ENCODE data around the gene IGFBP5. TPM values are rescaled to one million over a fixed set of nuclear protein-coding genes. Genes with fewer than 3 reads are reported as not detected.

IGFBP5 gene
- polyA plus RNA-seq, 3 donors = not detected

DNA sequence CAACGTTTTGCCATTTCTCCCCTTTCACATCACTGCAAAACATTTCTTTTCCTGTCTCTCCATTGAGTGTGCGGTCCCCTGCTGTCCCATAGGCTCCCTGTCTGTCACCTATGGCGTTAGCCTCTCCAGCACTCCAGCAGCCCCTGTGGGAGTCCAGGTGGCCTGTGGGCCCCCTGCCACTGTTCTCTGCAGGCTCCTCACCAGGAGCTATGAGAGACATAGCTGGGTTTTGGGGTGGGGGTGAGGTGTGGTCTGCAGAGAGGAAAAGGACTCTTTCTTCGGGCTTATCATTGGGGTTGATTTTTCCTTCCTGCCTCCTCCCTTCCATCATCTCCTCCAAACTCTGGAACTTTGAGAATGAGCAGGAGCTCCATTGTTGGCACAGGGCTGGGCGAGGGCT lies 36.1 kb upstream of the IGFBP5 start:
- 87% methylated on average over 4 of the region's 5 CpGs for WGBS (ENCODE audit: insufficient coverage)
- TF ChIP-seq, protein P1, sequence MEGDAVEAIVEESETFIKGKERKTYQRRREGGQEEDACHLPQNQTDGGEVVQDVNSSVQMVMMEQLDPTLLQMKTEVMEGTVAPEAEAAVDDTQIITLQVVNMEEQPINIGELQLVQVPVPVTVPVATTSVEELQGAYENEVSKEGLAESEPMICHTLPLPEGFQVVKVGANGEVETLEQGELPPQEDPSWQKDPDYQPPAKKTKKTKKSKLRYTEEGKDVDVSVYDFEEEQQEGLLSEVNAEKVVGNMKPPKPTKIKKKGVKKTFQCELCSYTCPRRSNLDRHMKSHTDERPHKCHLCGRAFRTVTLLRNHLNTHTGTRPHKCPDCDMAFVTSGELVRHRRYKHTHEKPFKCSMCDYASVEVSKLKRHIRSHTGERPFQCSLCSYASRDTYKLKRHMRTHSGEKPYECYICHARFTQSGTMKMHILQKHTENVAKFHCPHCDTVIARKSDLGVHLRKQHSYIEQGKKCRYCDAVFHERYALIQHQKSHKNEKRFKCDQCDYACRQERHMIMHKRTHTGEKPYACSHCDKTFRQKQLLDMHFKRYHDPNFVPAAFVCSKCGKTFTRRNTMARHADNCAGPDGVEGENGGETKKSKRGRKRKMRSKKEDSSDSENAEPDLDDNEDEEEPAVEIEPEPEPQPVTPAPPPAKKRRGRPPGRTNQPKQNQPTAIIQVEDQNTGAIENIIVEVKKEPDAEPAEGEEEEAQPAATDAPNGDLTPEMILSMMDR (IDR thresholded peaks at IDR 0.05) = no peak

DNA sequence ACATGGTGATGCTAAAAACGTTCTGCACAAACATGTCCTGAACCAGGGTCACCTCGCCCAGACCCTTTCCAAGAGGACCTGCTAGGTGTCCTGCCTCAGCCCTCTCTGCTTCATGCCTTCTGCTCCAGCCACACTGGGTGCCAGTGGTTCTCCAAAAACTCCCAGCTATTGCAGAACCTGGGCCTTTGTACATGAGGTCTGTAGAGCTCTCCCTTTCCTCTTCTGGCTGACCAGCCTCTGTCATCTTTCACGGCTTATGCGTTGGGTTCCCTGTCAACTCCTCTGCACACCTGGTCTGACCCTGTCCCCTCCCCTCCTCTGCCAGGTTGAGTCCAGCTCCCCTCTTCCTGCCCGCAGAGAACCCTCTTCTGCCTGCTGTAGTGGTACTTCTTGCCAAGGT lies 35.5 kb upstream of the IGFBP5 start:
- H3K9me3 ChIP-seq (replicated peaks in 1 of 2; ENCODE audit: control insufficient read depth in 1 of 2, insufficient read depth in 1 of 2, low read length in 2 of 2) = no peaks in the 10 kb centered on the region
- no peaks in the 10 kb centered on the region for H3K4me1 ChIP-seq (ENCODE audit: control insufficient read depth in 1 of 2, insufficient read depth in 2 of 2, low read length in 2 of 2)
- Mint-ChIP-seq H3K4me1 (no peaks in the 10 kb centered on the region), H3K9me3 (no peaks in the 10 kb centered on the region), H3K4me3 (no peak overlapping the region), H3K27me3 (ENCODE audit: low read depth in 3 of 3) (peaks cover 2 to 5% (median 3%) of the 10 kb centered on the region in 3 donors), H3K36me3 (no peaks in the 10 kb centered on the region), H3K27ac (no peak overlapping the region)
- H3K9ac ChIP-seq (ENCODE audit: insufficient read depth, low read length, poor library complexity, severe bottlenecking) = no peak overlapping the region
- intact Hi-C loops (cut with micrococcal nuclease) = no loop called here
- H3K4me3 ChIP-seq (replicated peaks in 1 of 3; ENCODE audit: low read depth in 2 of 3, low read length in 3 of 3) = no peak overlapping the region
- no peak overlapping the region for H3K27ac ChIP-seq (ENCODE audit: low read depth in 1 of 2, low read length in 2 of 2)
- no peak overlapping the region for H3K4me2 ChIP-seq (replicated peaks; ENCODE audit: extremely low read depth, low read length, poor library complexity, severe bottlenecking)
- H3K79me2 ChIP-seq (ENCODE audit: insufficient read depth, low read length) = no peaks in the 10 kb centered on the region
- TF ChIP-seq, protein P1 (IDR thresholded peaks at IDR 0.05) = no peak
- H2AFZ ChIP-seq (ENCODE audit: insufficient read depth, low read depth, low read length, poor library complexity, severe bottlenecking) = no peak overlapping the region
- no peak for DNase-seq
- no peaks in the 10 kb centered on the region for H3K27me3 ChIP-seq (ENCODE audit: control insufficient read depth in 2 of 2, insufficient read depth in 2 of 2, low read length in 2 of 2)
- H4K20me1 ChIP-seq (ENCODE audit: insufficient read depth, low read length) = no peaks in the 10 kb centered on the region
- 83% methylated on average over 4 of the region's 5 CpGs for WGBS (ENCODE audit: insufficient coverage)
- no peaks in the 10 kb centered on the region for H3K36me3 ChIP-seq (replicated peaks in 1 of 2; ENCODE audit: control insufficient read depth in 1 of 2, insufficient read depth in 2 of 2, low read length in 2 of 2)

More for the DNA sequence above, 36.1 kb upstream of the IGFBP5 start:
- Histone ChIP-seq H3K4me1 (ENCODE audit: control insufficient read depth in 1 of 2, insufficient read depth in 2 of 2, low read length in 2 of 2) (no peaks in the 10 kb centered on the region), H3K79me2 (ENCODE audit: insufficient read depth, low read length) (no peaks in the 10 kb centered on the region), H3K4me3 (replicated peaks in 1 of 3; ENCODE audit: low read depth in 2 of 3, low read length in 3 of 3) (no peak overlapping the region), H3K9ac (ENCODE audit: insufficient read depth, low read length, poor library complexity, severe bottlenecking) (no peak overlapping the region), H3K27ac (ENCODE audit: low read depth in 1 of 2, low read length in 2 of 2) (no peak overlapping the region), H3K27me3 (ENCODE audit: control insufficient read depth in 2 of 2, insufficient read depth in 2 of 2, low read length in 2 of 2) (no peaks in the 10 kb centered on the region), H3K36me3 (replicated peaks in 1 of 2; ENCODE audit: control insufficient read depth in 1 of 2, insufficient read depth in 2 of 2, low read length in 2 of 2) (no peaks in the 10 kb centered on the region), H3K9me3 (replicated peaks in 1 of 2; ENCODE audit: control insufficient read depth in 1 of 2, insufficient read depth in 1 of 2, low read length in 2 of 2) (no peaks in the 10 kb centered on the region), H2AFZ (ENCODE audit: insufficient read depth, low read depth, low read length, poor library complexity, severe bottlenecking) (no peak overlapping the region), H4K20me1 (ENCODE audit: insufficient read depth, low read length) (no peaks in the 10 kb centered on the region), H3K4me2 (replicated peaks; ENCODE audit: extremely low read depth, low read length, poor library complexity, severe bottlenecking) (no peak overlapping the region)
- H3K4me1 Mint-ChIP-seq = no peaks in the 10 kb centered on the region
- H3K36me3 Mint-ChIP-seq = no peaks in the 10 kb centered on the region
- no peaks in the 10 kb centered on the region for H3K9me3 Mint-ChIP-seq
- peaks cover 2 to 4% (median 3%) of the 10 kb centered on the region in 3 donors for H3K27me3 Mint-ChIP-seq (ENCODE audit: low read depth in 3 of 3)
- no peak overlapping the region for H3K27ac Mint-ChIP-seq
- intact Hi-C loops (cut with micrococcal nuclease) = no loop called here
- no peak for DNase-seq
- H3K4me3 Mint-ChIP-seq = no peak overlapping the region

Measured in CD14-positive monocyte (primary cell).